Parathyroid adenoma (tissue), 2 donors: ENCODE measurements around the gene DESI2.

Source experiments
- H2AFZ ChIP-seq: fragments of 300-600 bp; sonication (generic); one replicate; pipeline ENCODE4 v1.7.0; 2017; ENCODE audit warnings: antibody characterized with exemption, mild to moderate bottlenecking
- H3K27ac ChIP-seq: fragments of 300-600 bp; sonication (generic); one replicate; pipeline ENCODE4 v1.7.0; 2017
- H3K27me3 ChIP-seq: fragments of 300-600 bp; sonication (generic); one replicate; pipeline ENCODE4 v1.7.0; 2017; ENCODE audit warnings: low read length; ENCODE audit not compliant: control insufficient read depth, insufficient read depth
- H3K36me3 ChIP-seq: fragments of 300-600 bp; sonication (generic); one replicate; pipeline ENCODE4 v1.7.0; 2017; ENCODE audit warnings: low read length; ENCODE audit not compliant: control insufficient read depth, insufficient read depth
- H3K4me1 ChIP-seq: fragments of 300-600 bp; sonication (generic); one replicate; pipeline ENCODE4 v1.7.0; 2017; ENCODE audit warnings: control low read depth
- H3K4me2 ChIP-seq: fragments of 300-600 bp; sonication (generic); one replicate; pipeline ENCODE4 v1.7.0; 2017; ENCODE audit warnings: low read length
- H3K4me3 ChIP-seq: fragments of 300-600 bp; sonication (generic); one replicate; pipeline ENCODE4 v1.7.0; 2017; ENCODE audit warnings: low read depth, low read length
- H3K79me2 ChIP-seq: fragments of 300-600 bp; sonication (generic); one replicate; pipeline ENCODE4 v1.7.0; 2017; ENCODE audit warnings: control low read depth
- H3K9ac ChIP-seq: fragments of 300-600 bp; sonication (generic); one replicate; pipeline ENCODE4 v1.7.0; 2017; ENCODE audit warnings: mild to moderate bottlenecking
- H3K9me3 ChIP-seq: fragments of 300-600 bp; sonication (generic); one replicate; pipeline ENCODE4 v1.7.0; 2017; ENCODE audit warnings: low read length; ENCODE audit not compliant: control insufficient read depth
- CTCF ChIP-seq: fragments of 300-600 bp; sonication (generic); IDR thresholded peaks from one replicate; pipeline ENCODE4 v1.7.0; 2017; ENCODE audit warnings: antibody characterized with exemption, mild to moderate bottlenecking
- donor health status: primary hyperparathyroidism.

The DESI2 gene

GRCh38 chr1:244642526-244642925 is 10.4 kb upstream of the DESI2 start:
- no peak overlapping the region for H3K9ac ChIP-seq
- no peak overlapping the region for H3K27ac ChIP-seq
- no peak overlapping the region for H3K4me3 ChIP-seq
- H3K9me3 ChIP-seq = no peaks in the 10 kb centered on the region
- H3K4me2 ChIP-seq = no peak overlapping the region
- H3K27me3 ChIP-seq = no peaks in the 10 kb centered on the region
- H2AFZ ChIP-seq = no peak overlapping the region
- no peaks in the 10 kb centered on the region for H3K36me3 ChIP-seq
- no peaks in the 10 kb centered on the region for H3K4me1 ChIP-seq
- H3K79me2 ChIP-seq = no peaks in the 10 kb centered on the region
- no peak for TF ChIP-seq CTCF

GRCh38 chr1:244642988-244643387 is 9.9 kb upstream of the DESI2 start:
- TF ChIP-seq CTCF = no peak
- Histone ChIP-seq H3K4me3 (no peak overlapping the region), H3K27ac (no peak overlapping the region), H3K79me2 (no peaks in the 10 kb centered on the region), H3K9ac (no peak overlapping the region), H3K27me3 (no peaks in the 10 kb centered on the region), H3K4me1 (no peaks in the 10 kb centered on the region), H3K4me2 (no peak overlapping the region), H3K36me3 (no peaks in the 10 kb centered on the region), H3K9me3 (no peaks in the 10 kb centered on the region), H2AFZ (no peak overlapping the region)

GRCh38 chr1:244645414-244645813 is 7.5 kb upstream of the DESI2 start:
- Histone ChIP-seq H3K4me2 (no peak overlapping the region), H2AFZ (no peak overlapping the region), H3K4me3 (no peak overlapping the region), H3K79me2 (no peaks in the 10 kb centered on the region), H3K36me3 (no peaks in the 10 kb centered on the region), H3K27ac (no peak overlapping the region), H3K27me3 (no peaks in the 10 kb centered on the region), H3K9ac (no peak overlapping the region), H3K4me1 (no peaks in the 10 kb centered on the region), H3K9me3 (no peaks in the 10 kb centered on the region)
- no peak for TF ChIP-seq CTCF

GRCh38 chr1:244645890-244646289 is 7.0 kb upstream of the DESI2 start:
- Histone ChIP-seq H3K4me3 (no peak overlapping the region), H3K36me3 (no peaks in the 10 kb centered on the region), H3K4me2 (no peak overlapping the region), H3K27me3 (no peaks in the 10 kb centered on the region), H3K27ac (no peak overlapping the region), H3K79me2 (no peaks in the 10 kb centered on the region), H3K4me1 (no peaks in the 10 kb centered on the region), H3K9ac (no peak overlapping the region), H2AFZ (no peak overlapping the region), H3K9me3 (no peaks in the 10 kb centered on the region)
- no peak for TF ChIP-seq CTCF

GRCh38 chr1:244647819-244648218 is 5.1 kb upstream of the DESI2 start:
- no peaks in the 10 kb centered on the region for H3K4me1 ChIP-seq
- H3K9me3 ChIP-seq = no peaks in the 10 kb centered on the region
- no peak overlapping the region for H3K27ac ChIP-seq
- H3K27me3 ChIP-seq = no peaks in the 10 kb centered on the region
- H3K79me2 ChIP-seq = no peaks in the 10 kb centered on the region
- H3K4me2 ChIP-seq = no peak overlapping the region
- no peaks in the 10 kb centered on the region for H3K36me3 ChIP-seq
- no peak overlapping the region for H3K4me3 ChIP-seq
- no peak overlapping the region for H2AFZ ChIP-seq
- no peak for TF ChIP-seq CTCF
- H3K9ac ChIP-seq = no peak overlapping the region
